Measurements from ENCODE around the gene CEP68.

GRCh38 chr2:65043001-65043400, 13.2 kb upstream of the CEP68 start:
- TF ChIP-seq SMC3 (IDR thresholded peaks at IDR 0.05; ENCODE audit: low read depth, low read length) (no peak), CTCF (IDR thresholded peaks at IDR 0.05) (no peak), MAX (IDR thresholded peaks at IDR 0.05; ENCODE audit: low read depth) (no peak), EZH2phosphoT487 (IDR thresholded peaks at IDR 0.05; ENCODE audit: borderline replicate concordance, low read depth) (no peak), EP300 (IDR thresholded peaks at IDR 0.05; ENCODE audit: borderline replicate concordance in 1 of 2, low read depth in 1 of 2, low read length in 1 of 2) (no peak), IRF3 (IDR thresholded peaks at IDR 0.05; ENCODE audit: low read depth, low read length) (no peak), RFX5 (IDR thresholded peaks at IDR 0.05; ENCODE audit: low read length) (no peak), RCOR1 (IDR thresholded peaks at IDR 0.05; ENCODE audit: low read length) (no peak), POLR2AphosphoS5 (IDR thresholded peaks at IDR 0.05; ENCODE audit: low read depth, low read length) (no peak), SIN3A (IDR thresholded peaks at IDR 0.05; ENCODE audit: borderline replicate concordance, low read depth, low read length) (no peak), REST (IDR thresholded peaks at IDR 0.05; ENCODE audit: low read depth, low read length) (no peak), TCF12 (IDR thresholded peaks at IDR 0.05) (no peak), RXRA (IDR thresholded peaks at IDR 0.05; ENCODE audit: borderline replicate concordance, low read depth) (no peak), RAD21 (IDR thresholded peaks at IDR 0.05; ENCODE audit: low read length) (no peak)
